SK-N-MC (cell line): Measurements from ENCODE around the gene NCBP3.

Experiments
- EZH2 ChIP-seq: fragments of 200-600 bp; sonication (generic); IDR thresholded peaks from one replicate; pipeline ENCODE4 v1.6.1; 2017; ENCODE audit warnings: antibody characterized with exemption
- POLR2AphosphoS5 ChIP-seq: IDR thresholded peaks from 2 replicates; pipeline ENCODE4 v1.6.1; 2012; ENCODE audit warnings: mild to moderate bottlenecking, low read depth, low read length, borderline replicate concordance

- TF ChIP-seq POLR2AphosphoS5 (no peak), EZH2 (no peak)
These were observed 28.0 kb downstream of the NCBP3 start for GRCh38 chr17:3817851-3818605.
